ENCODE results near the gene SPAG17. TPM values are rescaled to one million over a fixed set of nuclear protein-coding genes. Genes with fewer than 3 reads are reported as not detected.

The SPAG17 gene
- total and polyA plus RNA-seq, 2 of the 4 experiments (the other 2 are of a cell fraction) = 0.10 TPM; not detected in 1

DNA sequence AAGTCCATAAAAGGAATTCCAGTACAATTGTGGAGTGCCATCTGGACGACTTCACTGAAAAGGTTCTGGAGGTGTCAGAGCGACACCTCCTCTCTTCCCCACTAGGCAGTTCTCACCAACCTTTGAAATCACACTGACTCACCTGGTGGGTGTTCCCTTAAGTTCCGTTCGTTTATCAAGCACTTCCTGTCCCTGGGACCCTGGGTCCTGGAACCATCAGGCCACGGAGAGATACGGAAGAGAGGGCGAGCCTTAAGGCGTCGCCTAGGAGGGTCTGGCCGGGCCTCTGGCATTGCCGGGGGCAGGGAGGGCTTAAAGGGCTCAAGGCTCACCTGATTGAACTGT, 317 bp downstream of the SPAG17 start:
- CTCF ChIA-PET = interaction anchor here (0.5 kb wide), 1 partner anchor 1024 kb away, joined by 3 read pairs; no protein-coding TSS in a partner anchor
- TF ChIP-seq, protein P1, sequence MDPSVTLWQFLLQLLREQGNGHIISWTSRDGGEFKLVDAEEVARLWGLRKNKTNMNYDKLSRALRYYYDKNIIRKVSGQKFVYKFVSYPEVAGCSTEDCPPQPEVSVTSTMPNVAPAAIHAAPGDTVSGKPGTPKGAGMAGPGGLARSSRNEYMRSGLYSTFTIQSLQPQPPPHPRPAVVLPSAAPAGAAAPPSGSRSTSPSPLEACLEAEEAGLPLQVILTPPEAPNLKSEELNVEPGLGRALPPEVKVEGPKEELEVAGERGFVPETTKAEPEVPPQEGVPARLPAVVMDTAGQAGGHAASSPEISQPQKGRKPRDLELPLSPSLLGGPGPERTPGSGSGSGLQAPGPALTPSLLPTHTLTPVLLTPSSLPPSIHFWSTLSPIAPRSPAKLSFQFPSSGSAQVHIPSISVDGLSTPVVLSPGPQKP (IDR thresholded peaks at IDR 0.05; ENCODE audit: borderline replicate concordance, low read depth, low read length) = no peak
- TF ChIP-seq, protein P2, sequence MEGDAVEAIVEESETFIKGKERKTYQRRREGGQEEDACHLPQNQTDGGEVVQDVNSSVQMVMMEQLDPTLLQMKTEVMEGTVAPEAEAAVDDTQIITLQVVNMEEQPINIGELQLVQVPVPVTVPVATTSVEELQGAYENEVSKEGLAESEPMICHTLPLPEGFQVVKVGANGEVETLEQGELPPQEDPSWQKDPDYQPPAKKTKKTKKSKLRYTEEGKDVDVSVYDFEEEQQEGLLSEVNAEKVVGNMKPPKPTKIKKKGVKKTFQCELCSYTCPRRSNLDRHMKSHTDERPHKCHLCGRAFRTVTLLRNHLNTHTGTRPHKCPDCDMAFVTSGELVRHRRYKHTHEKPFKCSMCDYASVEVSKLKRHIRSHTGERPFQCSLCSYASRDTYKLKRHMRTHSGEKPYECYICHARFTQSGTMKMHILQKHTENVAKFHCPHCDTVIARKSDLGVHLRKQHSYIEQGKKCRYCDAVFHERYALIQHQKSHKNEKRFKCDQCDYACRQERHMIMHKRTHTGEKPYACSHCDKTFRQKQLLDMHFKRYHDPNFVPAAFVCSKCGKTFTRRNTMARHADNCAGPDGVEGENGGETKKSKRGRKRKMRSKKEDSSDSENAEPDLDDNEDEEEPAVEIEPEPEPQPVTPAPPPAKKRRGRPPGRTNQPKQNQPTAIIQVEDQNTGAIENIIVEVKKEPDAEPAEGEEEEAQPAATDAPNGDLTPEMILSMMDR (conservative IDR thresholded peaks at IDR 0.05; ENCODE audit: low read depth, low read length) = no peak
- TF ChIP-seq RFX5 (IDR thresholded peaks at IDR 0.05; ENCODE audit: low read depth, low read length) (no peak), RCOR1 (IDR thresholded peaks at IDR 0.05; ENCODE audit: insufficient replicate concordance, low read length) (no peak), FOS (IDR thresholded peaks at IDR 0.05; ENCODE audit: low read depth, low read length) (no peak), MXI1 (IDR thresholded peaks at IDR 0.05; ENCODE audit: borderline replicate concordance, low read depth, low read length) (no peak), POLR2A (IDR thresholded peaks at IDR 0.05; ENCODE audit: low read depth, low read length) (no peak), NFE2L2 (IDR thresholded peaks at IDR 0.05; ENCODE audit: low read depth, low read length) (no peak), MAZ (IDR thresholded peaks at IDR 0.05; ENCODE audit: borderline replicate concordance, low read depth, low read length) (no peak), CHD1 (IDR thresholded peaks at IDR 0.05; ENCODE audit: low read depth, low read length) (no peak), MAFK (IDR thresholded peaks at IDR 0.05; ENCODE audit: low read depth, low read length) (no peak), CEBPB (IDR thresholded peaks at IDR 0.05; ENCODE audit: low read depth, low read length) (no peak), SMC3 (IDR thresholded peaks at IDR 0.05; ENCODE audit: low read depth, low read length) (no peak), RAD21 (IDR thresholded peaks at IDR 0.05; ENCODE audit: low read length) (no peak), BHLHE40 (IDR thresholded peaks at IDR 0.05; ENCODE audit: low read depth, low read length) (no peak)
- TF ChIP-seq, protein P3, sequence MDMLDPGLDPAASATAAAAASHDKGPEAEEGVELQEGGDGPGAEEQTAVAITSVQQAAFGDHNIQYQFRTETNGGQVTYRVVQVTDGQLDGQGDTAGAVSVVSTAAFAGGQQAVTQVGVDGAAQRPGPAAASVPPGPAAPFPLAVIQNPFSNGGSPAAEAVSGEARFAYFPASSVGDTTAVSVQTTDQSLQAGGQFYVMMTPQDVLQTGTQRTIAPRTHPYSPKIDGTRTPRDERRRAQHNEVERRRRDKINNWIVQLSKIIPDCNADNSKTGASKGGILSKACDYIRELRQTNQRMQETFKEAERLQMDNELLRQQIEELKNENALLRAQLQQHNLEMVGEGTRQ (IDR thresholded peaks at IDR 0.05; ENCODE audit: low read depth, low read length) = no peak
- no peak overlapping the region for H4K91ac ChIP-seq (ENCODE audit: insufficient read depth, low read depth, low read length)
- dilution Hi-C loops (cut with HindIII; ENCODE audit: low sequenced_read_pairs, unreplicated experiment) (no loop called here), in situ Hi-C loops (cut with MboI; ENCODE audit: low sequenced_read_pairs) (no loop called here), intact Hi-C loops (cut with micrococcal nuclease) (no loop called here)
- no peak for DNase-seq
- H3K14ac ChIP-seq (replicated peaks; ENCODE audit: low read depth, low read length) = no peak overlapping the region; the same call in 1 of the 2 replicates
- H3K9ac ChIP-seq (ENCODE audit: low read depth, low read length) = no peak overlapping the region
- no peak overlapping the region for H2BK5ac ChIP-seq (ENCODE audit: low read depth, low read length, poor library complexity, severe bottlenecking)
- no peak overlapping the region for H2BK20ac ChIP-seq (ENCODE audit: low read depth, low read length)
- no peak overlapping the region for H4K8ac ChIP-seq (ENCODE audit: low read depth in 2 of 2, low read length in 2 of 2)
- H4K5ac ChIP-seq (ENCODE audit: low read depth, low read length) = no peak overlapping the region
- no peak overlapping the region for H3K23ac ChIP-seq (ENCODE audit: low read depth, low read length)
- no peak overlapping the region for H2AK9ac ChIP-seq (replicated peaks; ENCODE audit: low read depth, low read length, poor library complexity)
- no peak overlapping the region for H3K18ac ChIP-seq (ENCODE audit: low read depth, low read length)
- WGBS, 2 experiments (ENCODE audit: extremely low coverage in 2 of 2, insufficient read length in 1 of 2) = 50% methylated on average over 1 of the region's 11 CpGs; no CpG with 5 or more reads in 1 of the 2 experiments
- H2BK15ac ChIP-seq (ENCODE audit: low read depth, low read length) = no peak overlapping the region
- peak overlapping the region; percentile 73 for H3K4me2 ChIP-seq (ENCODE audit: low read depth, low read length)
- no peaks in the 10 kb centered on the region for H3K27me3 ChIP-seq (ENCODE audit: control insufficient read depth, insufficient read depth, low read length)
- no peak for ATAC-seq (ENCODE audit: low read depth)
- no peaks in the 10 kb centered on the region for H3K79me1 ChIP-seq (ENCODE audit: low read depth in 1 of 2, low read length in 2 of 2)
- no peak overlapping the region for H3K56ac ChIP-seq (ENCODE audit: extremely low read depth, insufficient read depth, low read length)
- POLR2A ChIA-PET (ENCODE audit: unreplicated experiment) = no interaction called here
- H3K4me1 ChIP-seq (ENCODE audit: control insufficient read depth, insufficient read depth, low read length) = no peaks in the 10 kb centered on the region
- H4K20me1 ChIP-seq (ENCODE audit: insufficient read depth, low read length) = no peaks in the 10 kb centered on the region
- BruUV-seq (replicated peaks) = no TSS peak
- H3K4ac ChIP-seq (ENCODE audit: low read depth, low read length) = no peak overlapping the region
- no peaks in the 10 kb centered on the region for H3K9me1 ChIP-seq (ENCODE audit: insufficient read depth, low read length)
- H3K36me3 ChIP-seq (ENCODE audit: control insufficient read depth, insufficient read depth, low read length) = no peaks in the 10 kb centered on the region
- H3K4me3 ChIP-seq (ENCODE audit: insufficient read depth, low read depth, low read length) = peak overlapping the region; percentile 52; the same call in 1 of the 2 replicates
- no peak overlapping the region for H3K27ac ChIP-seq (ENCODE audit: insufficient read depth, low read length)
- no peak overlapping the region for H2AK5ac ChIP-seq (ENCODE audit: low read depth, low read length)
- no peaks in the 10 kb centered on the region for H3K9me3 ChIP-seq (ENCODE audit: control insufficient read depth, insufficient read depth, low read length)
- peak overlapping the region; percentile 90 for H2AFZ ChIP-seq (replicated peaks; ENCODE audit: low read length, poor library complexity)
- H2BK120ac ChIP-seq (ENCODE audit: low read depth, low read length) = no peak overlapping the region

Measured in IMR-90 (cell line).